Limb (tissue), 2 donors: ENCODE results near the gene WDFY3.

Source experiments
- DNase-seq, 2 donors: peaks; one replicate each; pipeline ENCODE4 v3.0.0-alpha.2; 2016; ENCODE audit errors: extremely low spot score in 2 of 2

Gene WDFY3

GRCh38 chr4:84966382-84967242, at the start of gene WDFY3:
Gene WDFY3, minus strand, starts transcription at chr4:84966690. Its CDS starts 106,099 bp downstream, at chr4:84860591.
- DNase-seq, result peak; percentile 88 to 94

GRCh38 chr4:85005865-85006377, 39.4 kb upstream of the WDFY3 start:
- no peak for DNase-seq

- no peak for DNase-seq
Measured at GRCh38 chr4:85000343-85000742, 33.9 kb upstream of the WDFY3 start.

GRCh38 chr4:84995386-84995785, 28.9 kb upstream of the WDFY3 start:
- no peak for DNase-seq

- DNase-seq, result peak; percentile 34 to 72
Measured at GRCh38 chr4:84994280-84994679, 27.8 kb upstream of the WDFY3 start.

- DNase-seq, result no peak
Measured at GRCh38 chr4:84985952-84986351, 19.5 kb upstream of the WDFY3 start.

- DNase-seq, result no peak
Measured at GRCh38 chr4:84977396-84977795, 10.9 kb upstream of the WDFY3 start.

GRCh38 chr4:84973856-84974255, 7.4 kb upstream of the WDFY3 start:
- DNase-seq, result no peak

GRCh38 chr4:84971319-84971932, 4.9 kb upstream of the WDFY3 start:
- peak in 1 of 2 donors; percentile 74 for DNase-seq

GRCh38 chr4:84968925-84969324, 2.4 kb upstream of the WDFY3 start:
- no peak for DNase-seq

GRCh38 chr4:84967243-84967690, 777 bp upstream of the WDFY3 start:
- DNase-seq, result no peak

GRCh38 chr4:84965553-84966381, 723 bp downstream of the WDFY3 start:
- DNase-seq, result peak; percentile 9 to 80

GRCh38 chr4:84964995-84965552, 1.4 kb downstream of the WDFY3 start:
- no peak for DNase-seq

GRCh38 chr4:84962102-84962501, 4.4 kb downstream of the WDFY3 start:
- DNase-seq, result no peak

- DNase-seq, result no peak
Measured at GRCh38 chr4:84958434-84958833, 8.1 kb downstream of the WDFY3 start.

- DNase-seq, result no peak
Measured at GRCh38 chr4:84957514-84958420, 8.7 kb downstream of the WDFY3 start.

GRCh38 chr4:84956014-84956413, 10.5 kb downstream of the WDFY3 start:
- DNase-seq, result no peak

- no peak for DNase-seq
Measured at GRCh38 chr4:84954982-84955567, 11.4 kb downstream of the WDFY3 start.

- DNase-seq, result no peak
Measured at GRCh38 chr4:84952776-84953175, 13.7 kb downstream of the WDFY3 start.

- no peak for DNase-seq
Measured at GRCh38 chr4:84952004-84952403, 14.5 kb downstream of the WDFY3 start.
